ENCODE measurements around the gene ZDBF2.

GRCh38 chr2:206337956-206338355 is 63.5 kb downstream of the ZDBF2 start:
- no peak for TF ChIP-seq CTCF (IDR thresholded peaks at IDR 0.05; ENCODE audit: insufficient read depth, low read length, poor library complexity, severe bottlenecking)
- no peak for TF ChIP-seq EZH2phosphoT487 (conservative IDR thresholded peaks at IDR 0.05; ENCODE audit: low read length)
